HCT116 (cell line): Measurements from ENCODE around the gene MANSC4. TPM values are rescaled to one million over a fixed set of nuclear protein-coding genes. Genes with fewer than 3 reads are reported as not detected.

Experiments
- ATAC-seq: fragments of 200-7000 bp; cut with Tn5 transposase; 2 replicates; pipeline ENCODE4 v1.9.1; 2020; ENCODE audit warnings: mild to moderate bottlenecking, moderate library complexity
- BruUV-seq: library from RNA; stranded (reverse); fragments of 400-500 nt; replicated peaks from 2 replicates; lab custom pipeline; 2021; lab: Mats Ljungman, UMichigan
- CTCF ChIA-PET: fragments of 300-600 bp; sonication (Branson Sonifier 250); formaldehyde crosslinking; loops from one replicate; lab custom pipeline; 2021; ENCODE audit warnings: antibody characterized with exemption; lab: Charles Lee
- POLR2A ChIA-PET: fragments of 300-600, 350-600 bp; sonication (Branson Sonifier 250); formaldehyde crosslinking; loops from one replicate; lab custom pipeline; 2021; ENCODE audit warnings: antibody characterized with exemption; lab: Charles Lee
- RAD21 ChIA-PET, 2 experiments: fragments of 300-600 bp; sonication (Branson Sonifier 250); formaldehyde crosslinking; loops; one replicate each; lab custom pipeline; 2023; ENCODE audit warnings: low total read pairs in 2 of 2; ENCODE audit not compliant: uncharacterized antibody in 2 of 2, unreplicated experiment in 2 of 2, low non-redundant PET in 1 of 2; lab: Charles Lee
- DNase-seq: peaks from one replicate; pipeline ENCODE4 v3.0.0-alpha.2; 2010; ENCODE audit warnings: low read depth, low spot score
- H2AFZ ChIP-seq: fragments of 200-600 bp; shearing (Covaris generic), sonication (generic); 2 replicates; pipeline ENCODE4 v1.6.1; 2017; ENCODE audit warnings: low read depth, mixed run types, mixed read lengths, antibody characterized with exemption, low read length; ENCODE audit not compliant: poor library complexity, severe bottlenecking
- H3K27ac ChIP-seq: 2 replicates; pipeline ENCODE4 v1.5.1; 2012; ENCODE audit warnings: low read depth, low read length
- H3K27me3 ChIP-seq: fragments of 200-600 bp; sonication (generic); 2 replicates; pipeline ENCODE4 v1.6.1; 2016; ENCODE audit warnings: mixed run types, low read length, mixed read lengths; ENCODE audit not compliant: insufficient read depth
- H3K36me3 ChIP-seq, 2 experiments: fragments of 200-500 bp in 1 of 2; fragments of 200-600 bp in 1 of 2; sonication (Bioruptor generic) in 1 of 2; sonication (generic) in 1 of 2; 2 replicates each; pipeline versions ENCODE4 v1.5.1 to v1.6.1; 2014 to 2016; ENCODE audit warnings: low read length in 2 of 2, inconsistent platforms in 1 of 2, mixed read lengths in 1 of 2, mixed run types in 1 of 2; ENCODE audit not compliant: insufficient read depth in 2 of 2, control insufficient read depth in 1 of 2
- H3K4me1 ChIP-seq, 2 experiments: fragments of 200-600 bp in 1 of 2; sonication (generic) in 1 of 2; 2 replicates each; pipeline versions ENCODE4 v1.5.1 to v1.6.1; 2012 to 2017; ENCODE audit warnings: low read length in 2 of 2, inconsistent platforms in 1 of 2, mild to moderate bottlenecking in 1 of 2, mixed read lengths in 1 of 2, mixed run types in 1 of 2, moderate library complexity in 1 of 2; ENCODE audit not compliant: insufficient read depth in 2 of 2, control insufficient read depth in 1 of 2
- H3K4me2 ChIP-seq: fragments of 200-600 bp; sonication (generic); 2 replicates; pipeline ENCODE4 v1.6.1; 2017; ENCODE audit warnings: mixed run types, low read length, mixed read lengths
- H3K4me3 ChIP-seq, 2 experiments: fragments of 200-600 bp in 1 of 2; sonication (generic) in 1 of 2; replicated peaks in 1 of 2; 2 replicates each; pipeline ENCODE4 v1.5.1; 2011 to 2016; ENCODE audit warnings: low read length in 2 of 2, control low read depth in 1 of 2, low read depth in 1 of 2, mild to moderate bottlenecking in 1 of 2, mixed read lengths in 1 of 2, mixed run types in 1 of 2
- H3K79me2 ChIP-seq: fragments of 200-600 bp; sonication (generic); 2 replicates; pipeline ENCODE4 v1.6.1; 2017; ENCODE audit warnings: mild to moderate bottlenecking, mixed run types, low read length, moderate library complexity, mixed read lengths; ENCODE audit not compliant: insufficient read depth
- H3K9ac ChIP-seq: fragments of 200-600 bp; sonication (generic); 2 replicates; pipeline ENCODE4 v1.6.1; 2016; ENCODE audit warnings: low read length, mixed read lengths
- H3K9me2 ChIP-seq: fragments of 200-600 bp; sonication (generic), shearing (Covaris generic); 2 replicates; pipeline ENCODE4 v1.6.1; 2017; ENCODE audit warnings: mixed run types, mild to moderate bottlenecking, moderate library complexity; ENCODE audit not compliant: insufficient read depth
- H3K9me3 ChIP-seq, 2 experiments: fragments of 200-500 bp in 1 of 2; fragments of 200-600 bp in 1 of 2; sonication (Bioruptor generic) in 1 of 2; sonication (generic) in 1 of 2; 2 replicates each; pipeline ENCODE4 v1.6.1; 2014 to 2017; ENCODE audit warnings: low read length in 2 of 2, mixed read lengths in 2 of 2, inconsistent platforms in 1 of 2, low read depth in 1 of 2, mild to moderate bottlenecking in 1 of 2, mixed run types in 1 of 2, moderate library complexity in 1 of 2; ENCODE audit not compliant: control insufficient read depth in 1 of 2, insufficient read depth in 1 of 2
- H4K20me1 ChIP-seq: fragments of 200-600 bp; sonication (generic), shearing (Covaris generic); 2 replicates; pipeline ENCODE4 v1.6.1; 2017; ENCODE audit warnings: mixed run types, mild to moderate bottlenecking, moderate library complexity; ENCODE audit not compliant: insufficient read depth
- CBX3 ChIP-seq: IDR thresholded peaks from 2 replicates; pipeline ENCODE4 v1.6.1; 2012; ENCODE audit warnings: low read depth
- ELF1 ChIP-seq: IDR thresholded peaks from 2 replicates; pipeline ENCODE4 v1.6.1; 2012; ENCODE audit warnings: low read depth, borderline replicate concordance
- FOSL1 ChIP-seq: IDR thresholded peaks from 2 replicates; pipeline ENCODE4 v1.6.1; 2012; ENCODE audit warnings: low read depth
- POLR2A ChIP-seq: IDR thresholded peaks from 2 replicates; pipeline ENCODE4 v1.7.0; 2011; ENCODE audit warnings: borderline replicate concordance; ENCODE audit not compliant: insufficient read depth, insufficient read length; ENCODE audit errors: extremely low read depth
- POLR2AphosphoS5 ChIP-seq: IDR thresholded peaks from 2 replicates; pipeline ENCODE4 v1.6.1; 2011; ENCODE audit warnings: mild to moderate bottlenecking, low read depth, low read length, moderate library complexity
- SIN3A ChIP-seq: IDR thresholded peaks from 2 replicates; pipeline ENCODE4 v1.6.1; 2012; ENCODE audit warnings: low read depth
- SP1 ChIP-seq: IDR thresholded peaks from 2 replicates; pipeline ENCODE4 v1.6.1; 2012; ENCODE audit warnings: low read depth
- ZBTB33 ChIP-seq: IDR thresholded peaks from 2 replicates; pipeline ENCODE4 v1.6.1; 2011; ENCODE audit warnings: mild to moderate bottlenecking, low read length, moderate library complexity; ENCODE audit not compliant: insufficient replicate concordance; ENCODE audit errors: extremely low read depth
- ZFX ChIP-seq: fragments of 450-650 bp; IDR thresholded peaks from 2 replicates; pipeline ENCODE4 v1.6.1; 2017
- ZNF274 ChIP-seq: fragments of 200-500 bp; sonication (Bioruptor generic); IDR thresholded peaks from 2 replicates; pipeline ENCODE4 v1.6.1; 2014; ENCODE audit warnings: mild to moderate bottlenecking, low read depth, low read length, inconsistent platforms
- intact Hi-C: fragments of 100-400 bp; cut with micrococcal nuclease; formaldehyde crosslinking; loops from 2 replicates; pipeline ENCODE4 v1.10.0; 2022
- total RNA-seq: library from RNA; stranded (reverse); gene quantifications from one replicate; pipeline ENCODE4 v1.2.1, GENCODE V29; 2021; ENCODE audit not compliant: unreplicated experiment

Gene MANSC4
- total RNA-seq, 1 experiment from 2014 or later, result not detected

DNA sequence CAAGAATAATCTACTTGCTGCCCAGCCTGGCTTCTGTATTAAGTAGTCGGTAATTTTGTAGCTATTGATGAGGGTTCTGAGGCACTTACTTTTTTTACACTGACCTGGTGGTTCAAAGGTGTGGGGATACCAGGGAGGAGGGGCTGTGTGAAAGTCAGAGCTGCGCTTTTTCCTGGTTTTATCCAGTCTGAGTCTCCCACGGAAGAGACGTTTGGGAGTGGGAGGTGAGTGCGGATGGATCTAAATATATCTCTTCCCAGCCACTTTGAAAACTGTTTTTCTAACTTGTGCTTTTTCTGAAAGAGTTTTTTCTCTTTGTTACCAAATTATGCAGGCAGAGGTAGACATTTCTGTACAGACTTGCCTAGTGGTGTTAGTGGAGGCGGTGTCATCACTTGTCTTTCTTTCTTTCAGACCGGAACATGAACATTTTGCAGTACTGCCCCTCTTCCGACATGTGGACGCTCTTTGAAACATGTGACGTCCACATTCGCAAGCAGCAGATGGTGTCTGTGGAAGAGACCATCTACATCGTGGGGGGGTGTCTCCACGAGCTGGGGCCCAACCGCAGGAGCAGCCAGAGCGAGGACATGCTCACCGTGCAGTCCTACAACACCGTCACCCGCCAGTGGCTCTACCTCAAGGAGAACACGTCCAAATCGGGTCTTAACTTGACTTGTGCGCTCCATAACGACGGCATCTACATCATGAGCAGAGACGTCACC is 17.4 kb upstream of the MANSC4 start:
- ChIA-PET POLR2A (no interaction called here), CTCF (no interaction called here), RAD21 (no interaction called here)
- H3K4me3 ChIP-seq, result no peak overlapping the region
- ATAC-seq (no peak), DNase-seq (no peak)
- no peak overlapping the region for H3K9ac ChIP-seq
- no peaks in the 10 kb centered on the region for H3K27me3 ChIP-seq
- H3K79me2 ChIP-seq, result 0 out of 2 replicates have a peak, but pooled peaks cover 3% of the 10 kb centered on the region
- no peaks in the 10 kb centered on the region for H3K4me1 ChIP-seq
- H3K27ac ChIP-seq, result no peak overlapping the region
- H3K4me2 ChIP-seq, result no peak overlapping the region
- H3K9me3 ChIP-seq, result no peaks in the 10 kb centered on the region
- peaks cover 17 to 35% of the 10 kb centered on the region in 2 experiments; a peak in 3 of 4 replicates for H3K36me3 ChIP-seq
- H3K9me2 ChIP-seq, result no peaks in the 10 kb centered on the region
- H4K20me1 ChIP-seq, result no peaks in the 10 kb centered on the region
- TF ChIP-seq ZNF274, result no peak
- TF ChIP-seq POLR2A, result no peak
- TF ChIP-seq POLR2AphosphoS5, result no peak
- no peak for TF ChIP-seq ZBTB33
- TF ChIP-seq FOSL1, result no peak
- no peak for TF ChIP-seq SP1
- TF ChIP-seq SIN3A, result no peak
- TF ChIP-seq CBX3, result no peak
- TF ChIP-seq ZFX, result no peak
- TF ChIP-seq ELF1, result no peak
- TF ChIP-seq, all 23 proteins: peak for 0
- no peak overlapping the region for H2AFZ ChIP-seq
- intact Hi-C loops, result no loop called here
- BruUV-seq, result no TSS peak
